ENCODE data around the gene ZSCAN29. TPM values are rescaled to one million over a fixed set of nuclear protein-coding genes. Genes with fewer than 3 reads are reported as not detected.

ZSCAN29 gene
- total RNA-seq, 1 donor from 2014 or later: 32.1 TPM

GRCh38 chr15:43370310-43370974 is 401 bp downstream of the ZSCAN29 start:
- peaks cover 38% of the 10 kb centered on the region for H3K4me1 Mint-ChIP-seq
- no peak for TF ChIP-seq CTCF (IDR thresholded peaks at IDR 0.05; ENCODE audit: unreplicated experiment)
- peaks cover 20% of the 10 kb centered on the region for H3K9me3 Mint-ChIP-seq
- no peaks in the 10 kb centered on the region for H3K27me3 Mint-ChIP-seq (ENCODE audit: low read depth)
- DNase-seq (ENCODE audit: low spot score in 2 of 2, unreplicated experiment in 2 of 2): peak; percentile 26 to 52
- peak overlapping the region; percentile 92 for H3K27ac Mint-ChIP-seq
- H3K36me3 Mint-ChIP-seq: peaks cover 40% of the 10 kb centered on the region
- peak overlapping the region; percentile 96 for H3K4me3 Mint-ChIP-seq

DNA sequence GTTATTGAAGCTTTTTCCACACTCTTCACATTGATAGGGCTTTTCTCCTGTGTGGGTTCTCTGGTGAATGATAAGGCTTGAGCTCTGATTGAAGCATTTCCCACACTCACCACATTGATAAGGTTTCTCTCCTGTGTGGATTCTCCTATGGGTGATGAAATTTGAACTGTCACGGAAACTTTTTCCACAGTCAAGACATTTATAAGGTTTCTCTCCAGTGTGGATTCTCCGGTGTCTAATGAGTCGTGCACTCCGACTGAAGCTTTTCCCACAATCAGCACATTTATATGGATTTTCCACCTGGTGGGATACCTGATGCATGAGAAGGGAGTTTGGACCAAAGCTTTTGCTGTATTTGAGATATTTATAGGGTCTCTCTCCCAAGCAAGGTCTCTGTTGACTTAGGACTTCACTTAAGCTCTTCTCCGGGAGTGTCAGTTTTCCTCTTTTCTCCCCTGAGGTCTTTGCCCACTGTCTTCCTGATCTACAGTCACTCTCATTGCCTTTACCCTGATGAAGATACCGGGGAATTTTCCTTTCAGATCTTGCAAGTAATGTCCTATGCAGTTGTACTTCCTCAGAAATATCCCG is 9.4 kb downstream of the ZSCAN29 start:
- peaks cover 64% of the 10 kb centered on the region for H3K9me3 Mint-ChIP-seq
- no peaks in the 10 kb centered on the region for H3K4me1 Mint-ChIP-seq
- no peaks in the 10 kb centered on the region for H3K27me3 Mint-ChIP-seq (ENCODE audit: low read depth)

DNA sequence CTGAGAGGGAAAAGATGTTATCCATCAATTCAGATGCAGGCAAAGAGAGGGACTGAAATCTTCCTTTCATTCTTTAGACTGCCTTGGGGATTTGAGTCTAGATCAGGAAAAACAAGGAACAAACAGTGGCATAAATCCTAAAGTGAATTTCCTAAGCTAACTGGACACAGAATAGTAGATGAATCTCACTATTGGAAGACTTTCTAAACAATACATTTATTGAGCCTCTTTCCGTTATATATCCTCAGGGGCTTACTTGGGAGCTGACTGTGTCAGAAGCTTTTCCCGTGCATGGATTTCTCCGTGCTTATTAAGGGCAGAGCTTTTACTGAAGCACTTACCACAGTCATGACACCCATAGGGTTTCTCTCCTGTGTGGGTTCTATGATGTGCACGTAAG is 10.0 kb downstream of the ZSCAN29 start:
- DNase-seq (ENCODE audit: low spot score in 2 of 2, unreplicated experiment in 2 of 2): no peak
- Mint-ChIP-seq H3K27me3 (ENCODE audit: low read depth) (no peaks in the 10 kb centered on the region), H3K36me3 (peaks cover 85% of the 10 kb centered on the region), H3K27ac (no peak overlapping the region), H3K4me1 (no peaks in the 10 kb centered on the region), H3K4me3 (no peak overlapping the region), H3K9me3 (peaks cover 58% of the 10 kb centered on the region)
- TF ChIP-seq CTCF (IDR thresholded peaks at IDR 0.05; ENCODE audit: unreplicated experiment): no peak

More for the DNA sequence above, 9.4 kb downstream of the ZSCAN29 start:
- Mint-ChIP-seq H3K4me3 (no peak overlapping the region), H3K36me3 (peaks cover 86% of the 10 kb centered on the region), H3K27ac (no peak overlapping the region)
- DNase-seq (ENCODE audit: low spot score in 2 of 2, unreplicated experiment in 2 of 2): no peak
- TF ChIP-seq CTCF (IDR thresholded peaks at IDR 0.05; ENCODE audit: unreplicated experiment): no peak

- peaks cover 1% of the 10 kb centered on the region for H3K9me3 Mint-ChIP-seq
- no peaks in the 10 kb centered on the region for H3K27me3 Mint-ChIP-seq (ENCODE audit: low read depth)
- DNase-seq (ENCODE audit: low spot score in 2 of 2, unreplicated experiment in 2 of 2): no peak
- H3K36me3 Mint-ChIP-seq: peaks cover 31% of the 10 kb centered on the region
- no peak overlapping the region for H3K4me3 Mint-ChIP-seq
- H3K27ac Mint-ChIP-seq: no peak overlapping the region
- H3K4me1 Mint-ChIP-seq: no peaks in the 10 kb centered on the region
- no peak for TF ChIP-seq CTCF (IDR thresholded peaks at IDR 0.05; ENCODE audit: unreplicated experiment)
These were observed 18.0 kb downstream of the ZSCAN29 start for GRCh38 chr15:43352693-43353382.

DNA sequence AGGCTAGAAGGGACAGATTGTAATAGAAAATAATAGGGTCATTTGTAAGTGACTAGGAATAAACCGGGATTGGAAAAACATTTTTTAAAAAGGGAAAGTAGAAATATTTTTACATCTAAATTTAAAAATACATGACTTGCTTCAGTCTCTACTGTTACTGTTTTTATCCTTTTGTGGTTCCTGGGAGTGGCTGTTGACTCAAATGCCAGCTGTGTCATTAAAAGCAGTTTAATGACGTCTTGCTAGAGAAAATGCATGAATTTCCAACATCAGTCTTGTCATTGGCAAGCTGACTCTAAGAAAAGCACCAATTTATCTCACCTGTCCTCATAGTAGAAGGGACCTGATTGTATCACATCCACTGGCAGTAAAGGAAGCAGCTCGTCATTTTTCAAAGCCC is 23.7 kb downstream of the ZSCAN29 start:
- DNase-seq (ENCODE audit: low spot score in 2 of 2, unreplicated experiment in 2 of 2): no peak
- H3K4me1 Mint-ChIP-seq: no peaks in the 10 kb centered on the region
- H3K9me3 Mint-ChIP-seq: no peaks in the 10 kb centered on the region
- H3K4me3 Mint-ChIP-seq: no peak overlapping the region
- no peaks in the 10 kb centered on the region for H3K27me3 Mint-ChIP-seq (ENCODE audit: low read depth)
- no peak overlapping the region for H3K27ac Mint-ChIP-seq
- no peak for TF ChIP-seq CTCF (IDR thresholded peaks at IDR 0.05; ENCODE audit: unreplicated experiment)
- H3K36me3 Mint-ChIP-seq: peaks cover 20% of the 10 kb centered on the region
